ENCODE results near the gene SELE.

SELE gene

GRCh38 chr1:169679692-169680091, 54.2 kb downstream of the SELE start:
- no peak overlapping the region for H3K4me3 ChIP-seq (ENCODE audit: low read depth, low read length)
- in situ Hi-C loops (cut with HindIII; ENCODE audit: low sequenced_read_pairs): no loop called here
- TF ChIP-seq CTCF (IDR thresholded peaks at IDR 0.05; ENCODE audit: low read depth, low read length): no peak
- no peak for DNase-seq (ENCODE audit: low read depth, low spot score)

- DNase-seq (ENCODE audit: low read depth, low spot score): peak; percentile 79
- H3K4me3 ChIP-seq (ENCODE audit: low read depth, low read length): no peak overlapping the region
- in situ Hi-C loops (cut with HindIII; ENCODE audit: low sequenced_read_pairs): no loop called here
- TF ChIP-seq CTCF (IDR thresholded peaks at IDR 0.05; ENCODE audit: low read depth, low read length): no peak
These were observed 57.9 kb downstream of the SELE start for GRCh38 chr1:169676001-169676400.
